ENCODE data around the gene COASY.

The COASY gene

GRCh38 chr17:42517516-42517915, 44.4 kb upstream of the COASY start:
- DNase-seq = peak; percentile 70
- H2AFZ ChIP-seq (ENCODE audit: low read length) = no peak overlapping the region

GRCh38 chr17:42518046-42518754, 43.7 kb upstream of the COASY start:
- Histone ChIP-seq H3K36me3 (replicated peaks; ENCODE audit: insufficient read depth, low read length) (no peaks in the 10 kb centered on the region), H2AFZ (ENCODE audit: low read length) (no peak overlapping the region), H3K9me3 (replicated peaks; ENCODE audit: insufficient read depth, low read length) (no peaks in the 10 kb centered on the region), H3K4me1 (ENCODE audit: low read length) (no peaks in the 10 kb centered on the region), H4K20me1 (ENCODE audit: insufficient read depth, low read length) (no peaks in the 10 kb centered on the region), H3K4me2 (ENCODE audit: low read depth, low read length) (no peak overlapping the region), H3K27me3 (replicated peaks; ENCODE audit: insufficient read depth, low read length) (no peaks in the 10 kb centered on the region), H3K9ac (ENCODE audit: low read length) (no peak overlapping the region), H3K27ac (ENCODE audit: low read length) (no peak overlapping the region), H3K4me3 (ENCODE audit: low read length) (no peak overlapping the region), H3F3A (ENCODE audit: insufficient read depth, low read length) (no peaks in the 10 kb centered on the region), H3K9me2 (replicated peaks; ENCODE audit: insufficient read depth, low read length) (no peaks in the 10 kb centered on the region), H3K79me2 (ENCODE audit: low read length) (no peaks in the 10 kb centered on the region)
- no peak for DNase-seq
- TF ChIP-seq CTCF (IDR thresholded peaks at IDR 0.05; ENCODE audit: low read length) (no peak), EZH2 (optimal IDR thresholded peaks at IDR 0.05; ENCODE audit: low read depth, low read length) (no peak), EZH2phosphoT487 (IDR thresholded peaks at IDR 0.05; ENCODE audit: low read length) (no peak)

More at GRCh38 chr17:42517516-42517915, 44.4 kb upstream of the COASY start:
- Histone ChIP-seq H3K9me3 (replicated peaks; ENCODE audit: insufficient read depth, low read length) (no peaks in the 10 kb centered on the region), H3F3A (ENCODE audit: insufficient read depth, low read length) (no peaks in the 10 kb centered on the region), H3K4me1 (ENCODE audit: low read length) (no peaks in the 10 kb centered on the region), H3K27me3 (replicated peaks; ENCODE audit: insufficient read depth, low read length) (no peaks in the 10 kb centered on the region), H3K79me2 (ENCODE audit: low read length) (no peaks in the 10 kb centered on the region), H3K9me2 (replicated peaks; ENCODE audit: insufficient read depth, low read length) (no peaks in the 10 kb centered on the region), H3K27ac (ENCODE audit: low read length) (no peak overlapping the region), H4K20me1 (ENCODE audit: insufficient read depth, low read length) (no peaks in the 10 kb centered on the region), H3K4me2 (ENCODE audit: low read depth, low read length) (no peak overlapping the region), H3K36me3 (replicated peaks; ENCODE audit: insufficient read depth, low read length) (no peaks in the 10 kb centered on the region), H3K9ac (ENCODE audit: low read length) (no peak overlapping the region), H3K4me3 (ENCODE audit: low read length) (no peak overlapping the region)
- no peak for TF ChIP-seq EZH2 (optimal IDR thresholded peaks at IDR 0.05; ENCODE audit: low read depth, low read length)
- peak; percentile 98 for TF ChIP-seq CTCF (IDR thresholded peaks at IDR 0.05; ENCODE audit: low read length)
- TF ChIP-seq EZH2phosphoT487 (IDR thresholded peaks at IDR 0.05; ENCODE audit: low read length) = no peak

GRCh38 chr17:42518755-42519545, 43.0 kb upstream of the COASY start:
- Histone ChIP-seq H3K27ac (ENCODE audit: low read length) (no peak overlapping the region), H3K27me3 (replicated peaks; ENCODE audit: insufficient read depth, low read length) (no peaks in the 10 kb centered on the region), H3K9me2 (replicated peaks; ENCODE audit: insufficient read depth, low read length) (no peaks in the 10 kb centered on the region), H3K4me1 (ENCODE audit: low read length) (no peaks in the 10 kb centered on the region), H3K4me2 (ENCODE audit: low read depth, low read length) (no peak overlapping the region), H3K79me2 (ENCODE audit: low read length) (no peaks in the 10 kb centered on the region), H3K9ac (ENCODE audit: low read length) (no peak overlapping the region), H3K9me3 (replicated peaks; ENCODE audit: insufficient read depth, low read length) (no peaks in the 10 kb centered on the region), H2AFZ (ENCODE audit: low read length) (no peak overlapping the region), H4K20me1 (ENCODE audit: insufficient read depth, low read length) (no peaks in the 10 kb centered on the region), H3K4me3 (ENCODE audit: low read length) (no peak overlapping the region), H3F3A (ENCODE audit: insufficient read depth, low read length) (no peaks in the 10 kb centered on the region), H3K36me3 (replicated peaks; ENCODE audit: insufficient read depth, low read length) (no peaks in the 10 kb centered on the region)
- DNase-seq = no peak
- TF ChIP-seq EZH2phosphoT487 (IDR thresholded peaks at IDR 0.05; ENCODE audit: low read length) (no peak), EZH2 (optimal IDR thresholded peaks at IDR 0.05; ENCODE audit: low read depth, low read length) (no peak), CTCF (IDR thresholded peaks at IDR 0.05; ENCODE audit: low read length) (no peak)
